ENCODE results near the gene DBP. TPM values are rescaled to one million over a fixed set of nuclear protein-coding genes. Genes with fewer than 3 reads are reported as not detected.

The DBP gene
- polyA plus RNA-seq, 1 experiment = 5.3 TPM

GRCh38 chr19:48588670-48589401 is 48.3 kb downstream of the DBP start:
- POLR2A ChIA-PET = no interaction called here
- DNase-seq (ENCODE audit: low read depth) = no peak
- Histone ChIP-seq H3K4me3 (ENCODE audit: low read depth, low read length) (peak overlapping the region; percentile 47), H3K36me3 (ENCODE audit: control insufficient read depth, insufficient read depth, low read length) (no peaks in the 10 kb centered on the region), H3K27me3 (ENCODE audit: control insufficient read depth, insufficient read depth, low read length) (no peaks in the 10 kb centered on the region)
- TF ChIP-seq CTCF (IDR thresholded peaks at IDR 0.05; ENCODE audit: insufficient read depth, low read depth, low read length) = peak; percentile 99
- CTCF ChIA-PET = interaction anchor here (0.7 to 11.5 kb wide), 23 partner anchors 11 to 328 kb away, joined by 3 to 226 read pairs (median 5); partner anchors contain the start of genes FAM83E, KDELR1, RPL18 and SPHK2

- POLR2A ChIA-PET = no interaction called here
- Histone ChIP-seq H3K4me3 (ENCODE audit: low read depth, low read length) (no peak overlapping the region), H3K36me3 (ENCODE audit: control insufficient read depth, insufficient read depth, low read length) (no peaks in the 10 kb centered on the region), H3K27me3 (ENCODE audit: control insufficient read depth, insufficient read depth, low read length) (no peaks in the 10 kb centered on the region)
- CTCF ChIA-PET = interaction anchor here (0.6 to 11.5 kb wide), 7 partner anchors 13 to 270 kb away, joined by 3 to 226 read pairs (median 4); no protein-coding TSS in a partner anchor
- TF ChIP-seq CTCF (IDR thresholded peaks at IDR 0.05; ENCODE audit: insufficient read depth, low read depth, low read length) = no peak
- DNase-seq (ENCODE audit: low read depth) = no peak
These were observed 49.8 kb downstream of the DBP start for GRCh38 chr19:48587387-48587786.

GRCh38 chr19:48582168-48582567 is 55.0 kb downstream of the DBP start:
- ChIA-PET POLR2A (no interaction called here), CTCF (interaction anchor here (2.5 to 11.5 kb wide), 3 partner anchors 23 to 89 kb away, joined by 7 to 226 read pairs (median 161); no protein-coding TSS in a partner anchor)
- H3K4me3 ChIP-seq (ENCODE audit: low read depth, low read length) = no peak overlapping the region
- no peak for DNase-seq (ENCODE audit: low read depth)
- H3K27me3 ChIP-seq (ENCODE audit: control insufficient read depth, insufficient read depth, low read length) = no peaks in the 10 kb centered on the region
- H3K36me3 ChIP-seq (ENCODE audit: control insufficient read depth, insufficient read depth, low read length) = no peaks in the 10 kb centered on the region
- no peak for TF ChIP-seq CTCF (IDR thresholded peaks at IDR 0.05; ENCODE audit: insufficient read depth, low read depth, low read length)

Other genes with a start within 250 kb of the DBP start
- gene KDELR1, start 245.8 kb downstream of the DBP start, polyA plus RNA-seq (2011; rRNA removed) = 237 and 273 TPM in 2 replicates
- gene GRIN2D, start 243.7 kb downstream of the DBP start, polyA plus RNA-seq (2011; rRNA removed) = 0.36 and 0.64 TPM in 2 replicates
- gene GRWD1, start 191.4 kb downstream of the DBP start, polyA plus RNA-seq (2011; rRNA removed) = 13.9 and 20.0 TPM in 2 replicates
- 0.31 and 0.34 TPM in 2 replicates for gene KCNJ14, start 181.8 kb downstream of the DBP start, polyA plus RNA-seq (2011; rRNA removed)
- 40.5 and 65.8 TPM in 2 replicates for gene CYTH2, start 168.0 kb downstream of the DBP start, polyA plus RNA-seq (2011; rRNA removed)
- 0.04 TPM in 1 of 2 replicates, not detected in the other for gene LMTK3, start 125.5 kb downstream of the DBP start, polyA plus RNA-seq (2011; rRNA removed)
- gene SULT2B1, start 85.2 kb downstream of the DBP start, polyA plus RNA-seq (2011; rRNA removed) = 0.25 TPM in 1 of 2 replicates, not detected in the other
- not detected in 2 replicates for gene SPACA4, start 30.6 kb downstream of the DBP start, polyA plus RNA-seq (2011; rRNA removed)
- 0.16 TPM in 1 of 2 replicates, not detected in the other for gene FAM83E, start 22.3 kb downstream of the DBP start, polyA plus RNA-seq (2011; rRNA removed)
- gene RPL18, start 18.2 kb downstream of the DBP start, polyA plus RNA-seq (2011; rRNA removed) = 1,260 and 1,324 TPM in 2 replicates
- 5.6 and 9.2 TPM in 2 replicates for gene SPHK2, start 17.9 kb downstream of the DBP start, polyA plus RNA-seq (2011; rRNA removed)
- 3.0 and 3.2 TPM in 2 replicates for gene CA11, start 8.8 kb upstream of the DBP start, polyA plus RNA-seq (2011; rRNA removed)
- gene NTN5, start 35.6 kb upstream of the DBP start, polyA plus RNA-seq (2011; rRNA removed) = 0.10 and 0.11 TPM in 2 replicates
- not detected in 2 replicates for gene FUT2, start 58.6 kb upstream of the DBP start, polyA plus RNA-seq (2011; rRNA removed)
- gene MAMSTR, start 82.3 kb upstream of the DBP start, polyA plus RNA-seq (2011; rRNA removed) = 0.86 and 1.5 TPM in 2 replicates
- gene RASIP1, start 103.2 kb upstream of the DBP start, polyA plus RNA-seq (2011; rRNA removed) = 0.76 and 1.1 TPM in 2 replicates
- gene IZUMO1, start 109.5 kb upstream of the DBP start, polyA plus RNA-seq (2011; rRNA removed) = not detected in 2 replicates
- 0.32 and 0.37 TPM in 2 replicates for gene FUT1, start 115.3 kb upstream of the DBP start, polyA plus RNA-seq (2011; rRNA removed)
- not detected in 2 replicates for gene FGF21, start 118.1 kb upstream of the DBP start, polyA plus RNA-seq (2011; rRNA removed)
- gene BCAT2, start 173.7 kb upstream of the DBP start, polyA plus RNA-seq (2011; rRNA removed) = 32.1 and 52.2 TPM in 2 replicates
- gene HSD17B14, start 199.1 kb upstream of the DBP start, polyA plus RNA-seq (2011; rRNA removed) = 7.4 and 7.6 TPM in 2 replicates
- gene PLEKHA4, start 231.2 kb upstream of the DBP start, polyA plus RNA-seq (2011; rRNA removed) = 3.3 and 5.4 TPM in 2 replicates
- gene PPP1R15A, start 235.0 kb upstream of the DBP start, polyA plus RNA-seq (2011; rRNA removed) = 24.7 and 43.0 TPM in 2 replicates